Muscle of leg (tissue), 11 donors: ENCODE results near the gene GSTA1. TPM values are rescaled to one million over a fixed set of nuclear protein-coding genes. Genes with fewer than 3 reads are reported as not detected.
"Not testable (repeated sequence)": the region's sequence is repeated elsewhere in the genome, so short reads cannot be mapped to it uniquely, and the experiment has no call there.

Experiments used
- DNase-seq: peaks from one replicate; pipeline ENCODE4 v3.0.0; 2013
- H3K27ac ChIP-seq: one replicate; pipeline ENCODE4 v1.5.1; 2013; ENCODE audit warnings: mild to moderate bottlenecking, low read length, control low read depth
- H3K27me3 ChIP-seq: one replicate; pipeline ENCODE4 v1.6.1; 2013; ENCODE audit warnings: low read length; ENCODE audit not compliant: control insufficient read depth, insufficient read depth
- H3K36me3 ChIP-seq: one replicate; pipeline ENCODE4 v1.6.1; 2013; ENCODE audit warnings: low read length; ENCODE audit not compliant: control insufficient read depth, insufficient read depth
- H3K4me1 ChIP-seq: one replicate; pipeline ENCODE4 v1.6.1; 2013; ENCODE audit warnings: low read length; ENCODE audit not compliant: control insufficient read depth, insufficient read depth
- H3K4me3 ChIP-seq: one replicate; pipeline ENCODE4 v1.5.1; 2013; ENCODE audit warnings: low read length, control low read depth
- H3K9me3 ChIP-seq: replicated peaks from 2 replicates; pipeline ENCODE4 v1.6.1; 2013; ENCODE audit warnings: low read depth, low read length; ENCODE audit not compliant: control insufficient read depth
- WGBS: methylation state at CpG from one replicate; pipeline ENCODE4 v1.1.5; 2013; ENCODE audit warnings: missing lambda C conversion rate; ENCODE audit not compliant: insufficient coverage; 5-methylcytosine and 5-hydroxymethylcytosine counted together
- polyA plus RNA-seq, 8 donors: library from polyadenylated mRNA; unstranded; fragments of 120-200 nt; gene quantifications; one replicate each; pipeline versions ENCODE4 v1.2.1 to v1.2.3, GENCODE V29; 2013; ENCODE audit warnings: inconsistent platforms in 1 of 8, low replicate concordance in 1 of 8; ENCODE audit not compliant: insufficient read length in 8 of 8, insufficient read depth in 1 of 8
- total RNA-seq: library from RNA; stranded (reverse); fragments of 120-200 nt; gene quantifications from one replicate; pipeline ENCODE4 v1.2.4, GENCODE V29; 2013

The GSTA1 gene
- total and polyA plus RNA-seq, 9 donors: 0.15 to 25.5 (median 0.60) TPM; not detected in 2

DNA sequence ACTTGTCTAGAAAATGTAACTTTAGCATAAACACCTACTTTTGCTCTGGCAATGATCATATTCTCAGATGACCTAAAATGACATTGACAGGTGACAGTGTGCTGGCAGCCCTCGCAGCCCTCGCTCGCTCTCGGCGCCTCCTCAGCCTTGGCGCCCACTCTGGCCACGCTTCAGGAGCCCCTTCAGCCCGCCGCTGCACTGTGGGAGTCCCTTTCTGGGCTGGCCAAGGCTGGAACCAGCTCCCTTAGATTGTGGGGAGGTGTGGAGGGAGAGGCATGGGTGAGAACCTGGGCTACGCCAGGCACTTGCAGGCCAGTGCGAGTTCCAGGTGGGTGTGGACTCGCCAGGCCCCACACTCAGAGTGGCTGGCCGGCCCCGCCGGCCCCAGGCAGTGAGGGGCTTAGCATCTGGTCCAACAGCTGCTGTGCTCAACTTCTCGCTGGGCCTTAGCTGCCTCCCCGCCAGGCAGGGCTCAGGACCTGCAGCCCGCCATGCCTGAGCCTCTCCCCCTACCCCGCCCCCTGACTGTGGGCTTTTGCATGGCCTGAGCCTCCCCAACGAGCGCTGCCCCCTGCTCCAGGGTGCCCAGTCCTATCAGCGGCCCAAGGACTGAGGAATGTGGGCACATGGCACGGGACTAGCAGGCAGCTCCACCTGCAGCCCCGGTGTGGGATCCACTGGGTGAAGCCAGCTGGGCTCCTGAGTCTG, 17.2 kb downstream of the GSTA1 start:
- no peak overlapping the region for H3K27ac ChIP-seq
- no peak overlapping the region for H3K4me3 ChIP-seq
- no peaks in the 10 kb centered on the region for H3K4me1 ChIP-seq
- no peaks in the 10 kb centered on the region for H3K9me3 ChIP-seq
- no peaks in the 10 kb centered on the region for H3K36me3 ChIP-seq
- H3K27me3 ChIP-seq: no peaks in the 10 kb centered on the region
- 88% methylated on average over 23 of the region's 24 CpGs for WGBS
- DNase-seq: no peak

DNA sequence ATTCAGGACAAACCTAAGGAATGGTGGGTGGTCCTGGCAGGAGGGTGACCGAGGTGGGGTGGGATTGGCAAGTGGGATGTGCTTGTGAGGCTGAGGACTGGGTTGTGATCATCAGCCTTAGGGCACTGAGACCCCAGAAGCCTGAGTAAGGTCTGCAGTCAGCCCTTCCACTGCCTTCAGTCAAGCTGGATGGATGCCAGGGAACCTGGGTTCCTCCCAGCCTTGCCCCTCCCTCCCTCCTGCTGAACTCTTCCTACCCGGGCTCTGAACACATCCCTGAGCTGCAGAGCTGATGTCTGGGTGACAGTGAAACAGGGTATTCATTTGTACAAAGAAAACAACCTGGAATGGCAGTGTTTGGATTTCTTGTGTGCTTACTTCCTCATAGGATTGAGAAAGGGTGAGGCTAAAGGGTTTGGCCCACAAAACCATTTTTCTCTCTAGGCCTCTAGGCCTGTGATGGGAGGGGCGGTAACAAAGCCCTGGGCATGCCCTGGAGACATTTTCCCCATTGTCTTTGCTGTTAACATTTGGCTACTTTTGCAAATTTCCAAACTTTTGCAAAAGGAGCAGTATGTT, 20.8 kb downstream of the GSTA1 start:
- H3K27me3 ChIP-seq, H3K27ac ChIP-seq, H3K4me3 ChIP-seq, H3K9me3 ChIP-seq, H3K4me1 ChIP-seq, DNase-seq, H3K36me3 ChIP-seq: not testable (repeated sequence)
- WGBS: no CpG with 5 or more reads among the region's 3 CpGs

DNA sequence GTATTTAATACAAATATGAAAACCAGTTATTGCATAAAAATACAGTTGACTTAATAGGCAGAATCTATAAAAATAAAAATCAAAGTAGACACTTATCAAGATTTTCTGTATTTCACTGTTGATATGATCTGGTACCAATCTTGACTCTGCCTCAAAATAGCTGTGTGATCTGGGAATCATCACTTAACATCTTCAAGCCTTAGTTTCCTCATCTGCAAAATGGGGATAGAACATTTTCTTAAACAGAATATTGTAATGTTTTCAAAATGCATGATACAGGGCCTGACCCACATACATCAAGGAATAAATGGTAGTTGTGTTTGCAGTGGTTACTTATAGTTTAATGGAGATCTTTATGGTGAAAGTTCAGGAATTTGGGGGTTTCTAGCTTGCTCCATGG, 21.4 kb downstream of the GSTA1 start:
- not testable (repeated sequence) for H3K9me3 ChIP-seq, H3K27me3 ChIP-seq, H3K27ac ChIP-seq, H3K36me3 ChIP-seq, DNase-seq, H3K4me1 ChIP-seq, H3K4me3 ChIP-seq

- no peaks in the 10 kb centered on the region for H3K36me3 ChIP-seq
- no peaks in the 10 kb centered on the region for H3K9me3 ChIP-seq
- no peak overlapping the region for H3K27ac ChIP-seq
- H3K4me1 ChIP-seq: no peaks in the 10 kb centered on the region
- no peak for DNase-seq
- 100% methylated on average over 1 of the region's 1 CpG for WGBS
- no peaks in the 10 kb centered on the region for H3K27me3 ChIP-seq
- no peak overlapping the region for H3K4me3 ChIP-seq
Observed at GRCh38 chr6:52779237-52779636, 24.4 kb downstream of the GSTA1 start.

- not testable (repeated sequence) for H3K9me3 ChIP-seq, H3K27me3 ChIP-seq
- WGBS: 93% methylated on average over 5 of the region's 9 CpGs
Observed at GRCh38 chr6:52776711-52777351, 26.8 kb downstream of the GSTA1 start.

GRCh38 chr6:52769399-52769798, 34.2 kb downstream of the GSTA1 start:
- not testable (repeated sequence) for H3K4me1 ChIP-seq, H3K9me3 ChIP-seq, H3K4me3 ChIP-seq, H3K27ac ChIP-seq, H3K27me3 ChIP-seq, DNase-seq, H3K36me3 ChIP-seq
- WGBS: no CpG with 5 or more reads among the region's 4 CpGs

More at GRCh38 chr6:52776711-52777351, 26.8 kb downstream of the GSTA1 start:
- H3K36me3 ChIP-seq, H3K4me1 ChIP-seq, H3K27ac ChIP-seq, DNase-seq, H3K4me3 ChIP-seq: not testable (repeated sequence)

DNA sequence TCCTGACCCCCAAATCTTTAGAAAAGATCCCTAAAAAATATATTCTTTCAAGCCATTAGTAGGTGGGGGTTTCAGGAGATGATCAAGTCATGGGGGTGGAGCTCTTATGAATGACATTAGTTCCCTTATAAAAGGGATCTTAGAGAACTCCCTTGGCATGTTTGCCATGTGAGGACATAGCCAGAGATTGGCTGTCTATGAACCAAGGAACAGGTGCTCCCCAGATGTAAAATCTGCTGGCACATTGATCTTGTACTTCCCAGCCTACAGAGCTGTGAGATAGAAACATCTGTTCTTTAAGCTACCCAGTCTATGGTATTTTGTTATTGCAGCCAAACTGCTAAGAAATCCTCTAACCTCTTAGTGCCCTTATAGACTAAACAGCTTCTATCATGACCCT, 36.0 kb downstream of the GSTA1 start:
- H3K9me3 ChIP-seq, H3K36me3 ChIP-seq, DNase-seq, H3K4me1 ChIP-seq, H3K27me3 ChIP-seq, H3K4me3 ChIP-seq, H3K27ac ChIP-seq: not testable (repeated sequence)

GRCh38 chr6:52763322-52763916, 40.2 kb downstream of the GSTA1 start, which contains the start of gene GSTA2:
TSS of gene GSTA2 (minus strand) at chr6:52763475. CDS start at chr6:52757947, 5,528 bp downstream.
- WGBS: no CpG with 5 or more reads among the region's 2 CpGs
- not testable (repeated sequence) for H3K9me3 ChIP-seq, H3K4me1 ChIP-seq, H3K36me3 ChIP-seq, DNase-seq, H3K27me3 ChIP-seq, H3K27ac ChIP-seq, H3K4me3 ChIP-seq

- H3K36me3 ChIP-seq, H3K4me1 ChIP-seq, H3K9me3 ChIP-seq, H3K27me3 ChIP-seq, DNase-seq, H3K4me3 ChIP-seq, H3K27ac ChIP-seq: not testable (repeated sequence)
- WGBS: no CpG with 5 or more reads among the region's 7 CpGs
Observed at GRCh38 chr6:52761673-52762491, 41.7 kb downstream of the GSTA1 start.
